Iris pigment epithelial cell (primary cell): ENCODE results near the gene BMI1.
"Not testable (repeated sequence)": the region's sequence is repeated elsewhere in the genome, so short reads cannot be mapped to it uniquely, and the experiment has no call there.

Experiments
- DNase-seq: peaks from one replicate; pipeline ENCODE4 v3.0.0-alpha.2; 2011; ENCODE audit warnings: low read depth

The BMI1 gene

DNA sequence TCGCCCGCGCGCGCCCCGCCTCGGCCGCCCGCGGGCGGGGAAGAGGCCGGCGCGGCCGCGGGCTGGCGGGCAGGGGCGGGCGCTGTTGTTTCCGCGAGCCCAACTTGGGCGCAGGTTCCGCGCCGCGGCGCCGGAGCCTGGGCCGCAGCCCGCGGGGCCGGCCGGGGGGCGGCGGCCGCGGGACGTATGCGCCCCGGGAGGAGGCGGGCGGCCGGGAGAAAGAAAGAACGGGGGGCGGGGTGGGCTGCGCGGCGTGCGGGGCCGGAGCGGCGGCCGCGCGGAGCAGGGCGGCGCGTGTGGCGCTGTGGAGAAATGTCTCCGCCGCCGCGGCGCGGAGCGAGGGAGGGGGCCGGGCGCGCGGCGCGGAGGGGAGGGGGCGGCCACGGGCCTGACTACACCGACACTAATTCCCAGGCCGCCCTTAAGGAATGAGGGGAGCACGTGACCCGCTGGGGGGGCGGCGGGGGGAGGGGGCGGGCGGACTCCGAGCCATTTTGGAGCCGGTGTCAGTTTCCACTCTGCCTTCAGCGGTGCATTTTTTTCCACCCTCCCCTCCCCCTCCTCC, at the start of gene BMI1:
Gene BMI1 (plus strand): TSS at position 509 of the 565 bp plus-strand sequence. CDS start 5,351 bp downstream, outside the sequence.
- DNase-seq = peak; percentile 64

GRCh38 chr10:22271786-22272185, 49.1 kb upstream of the BMI1 start:
- DNase-seq = no peak

DNA sequence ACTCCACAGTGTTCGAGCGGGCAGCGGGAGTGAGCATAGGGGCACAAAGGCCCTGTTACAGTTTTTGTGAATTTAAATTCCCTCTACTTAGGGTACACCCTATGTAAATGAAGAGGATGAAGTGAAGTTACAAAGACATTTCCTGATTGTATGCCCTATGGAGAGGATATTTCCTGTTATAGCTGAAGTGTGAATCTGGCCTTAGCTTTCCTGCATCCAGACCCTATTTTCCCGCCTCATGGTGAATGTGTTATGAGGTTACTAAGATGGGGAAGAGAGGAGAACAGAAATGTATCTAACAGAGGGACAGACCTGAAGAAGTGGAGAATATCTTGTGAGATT, 42.5 kb upstream of the BMI1 start:
- DNase-seq = no peak

DNA sequence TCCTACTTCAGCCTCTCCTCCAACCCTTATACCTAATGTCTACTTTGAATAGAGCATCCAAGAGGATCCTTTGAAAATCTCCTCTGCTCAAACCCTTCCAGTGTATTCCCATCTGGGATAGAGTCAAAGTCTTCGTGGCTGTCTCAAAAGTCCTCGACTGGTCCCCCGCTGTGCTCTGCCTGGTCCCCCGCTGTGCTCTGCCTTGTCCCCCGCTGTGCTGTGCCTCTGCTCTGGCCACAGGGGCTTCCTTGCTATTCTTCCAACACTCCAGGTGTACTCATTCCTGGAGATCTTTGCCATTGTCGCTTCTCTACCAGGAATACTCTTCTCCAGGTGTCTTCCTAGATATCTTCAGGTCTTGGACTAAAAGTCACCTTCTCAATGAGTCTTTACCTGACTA, 40.8 kb upstream of the BMI1 start:
- no peak for DNase-seq

GRCh38 chr10:22285130-22285529, 35.8 kb upstream of the BMI1 start:
- DNase-seq = no peak

DNA sequence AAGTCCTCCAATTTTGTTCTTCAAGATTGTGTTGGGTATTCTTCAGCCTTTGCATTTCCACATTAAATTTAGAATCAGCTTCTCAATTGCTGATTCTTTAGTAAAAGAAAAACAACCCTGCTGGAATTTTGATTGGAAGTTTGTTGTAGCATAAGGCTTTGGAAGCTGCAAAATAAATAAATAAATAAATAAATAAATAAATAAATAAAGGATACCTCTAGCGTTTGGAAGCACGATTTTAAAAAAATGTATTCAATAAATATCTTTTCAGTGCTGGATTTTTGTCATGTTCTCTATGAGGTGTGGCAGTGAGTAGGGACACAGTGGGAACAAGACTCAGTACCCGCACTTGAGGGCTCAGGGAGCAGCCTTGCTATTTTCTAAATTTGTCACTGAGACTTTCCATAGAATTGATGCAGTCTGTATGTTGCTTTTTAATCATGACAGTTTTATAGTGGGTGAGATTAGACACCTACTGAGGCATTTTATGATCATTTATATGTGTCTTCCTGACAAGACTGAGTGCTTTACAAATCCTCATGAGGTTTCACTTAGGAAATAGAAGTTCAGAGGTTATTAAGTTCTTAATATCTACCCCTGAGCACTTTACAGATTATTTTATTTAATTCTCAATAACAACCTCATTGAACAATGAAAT, 27.0 kb upstream of the BMI1 start:
- no peak for DNase-seq

- no peak for DNase-seq
These were observed 26.2 kb upstream of the BMI1 start for GRCh38 chr10:22294694-22295093.

DNA sequence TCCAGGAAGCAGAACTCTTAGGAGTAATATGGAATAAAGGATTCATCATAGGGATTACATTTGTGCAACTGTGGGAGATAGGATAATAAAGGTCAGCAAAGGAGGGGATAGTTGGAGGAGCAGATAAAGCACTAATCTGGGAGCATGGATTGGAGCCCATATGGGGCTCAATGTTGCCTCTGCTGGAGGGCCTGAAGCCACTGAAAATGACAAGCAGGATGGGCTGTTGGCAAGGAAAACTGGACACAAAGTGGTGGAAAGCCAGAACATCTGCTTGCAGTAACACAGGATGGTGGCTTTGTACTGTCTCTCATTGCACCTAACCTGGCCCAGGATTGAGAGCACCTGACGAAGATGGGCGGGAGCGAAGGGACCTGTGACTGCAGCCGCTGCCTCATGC, 19.7 kb upstream of the BMI1 start:
- no peak for DNase-seq

DNA sequence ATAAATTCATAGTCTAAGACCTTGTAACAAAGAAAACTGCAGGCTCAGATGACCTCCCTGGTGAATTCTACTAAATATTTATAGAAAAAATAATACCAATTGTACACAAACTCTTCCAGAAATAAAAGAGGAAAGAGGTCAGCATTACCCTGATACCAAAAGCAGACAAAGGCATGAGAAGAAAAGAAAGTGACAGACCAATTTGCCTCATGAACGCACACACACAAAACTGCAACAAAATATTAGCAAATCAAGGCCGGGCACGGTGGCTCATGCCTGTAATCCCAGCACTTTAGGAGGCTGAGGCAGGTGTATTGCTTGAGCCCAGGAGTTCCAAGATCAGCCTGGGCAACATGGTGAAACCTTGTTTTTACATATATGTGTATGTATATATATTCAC, 17.4 kb upstream of the BMI1 start:
- no peak for DNase-seq

- no peak for DNase-seq
These were observed 15.2 kb upstream of the BMI1 start for GRCh38 chr10:22305721-22306120.

DNA sequence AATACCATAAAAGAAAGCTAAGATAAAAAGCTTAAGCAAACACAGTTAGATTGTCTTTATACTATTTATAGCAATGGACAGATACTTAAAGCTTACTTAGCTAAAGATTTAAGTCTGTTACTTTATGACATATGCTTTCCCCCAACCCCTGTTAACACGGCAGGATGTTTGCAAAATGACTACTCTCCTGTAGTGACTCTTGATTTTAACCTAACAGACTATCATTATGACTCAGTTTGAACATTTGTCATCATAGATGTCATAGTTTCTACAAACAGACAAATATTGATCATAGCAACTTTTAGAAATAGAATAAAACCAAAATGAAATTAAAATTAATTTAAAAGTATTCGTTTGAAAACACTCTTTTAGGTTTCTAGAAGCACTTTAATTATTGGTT, 12.5 kb upstream of the BMI1 start:
- DNase-seq = peak; percentile 15

GRCh38 chr10:22309180-22310000, 11.5 kb upstream of the BMI1 start:
- no peak for DNase-seq

- not testable (repeated sequence) for DNase-seq
These were observed 10.9 kb upstream of the BMI1 start for GRCh38 chr10:22310012-22310411.

DNA sequence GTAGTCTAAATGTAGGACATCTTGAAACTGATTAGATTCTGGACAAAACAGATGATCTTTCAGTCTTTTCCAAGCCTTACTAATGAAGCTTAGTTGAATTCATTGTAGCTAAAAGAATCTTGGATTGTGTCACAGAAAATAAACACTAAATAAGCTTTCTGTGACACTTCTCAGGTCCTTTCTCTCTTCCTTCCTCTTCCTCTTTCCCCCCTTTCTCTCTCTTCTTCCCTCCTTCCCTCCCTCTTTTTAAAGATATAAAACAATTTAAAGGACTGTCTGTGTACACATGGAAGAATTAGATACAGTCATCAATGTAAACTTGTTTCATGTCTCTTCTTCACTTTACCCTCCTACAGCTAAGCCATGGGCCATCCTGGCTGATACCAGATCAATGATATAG, 10.0 kb upstream of the BMI1 start:
- no peak for DNase-seq

GRCh38 chr10:22314852-22315251, 6.0 kb upstream of the BMI1 start:
- DNase-seq = no peak

DNA sequence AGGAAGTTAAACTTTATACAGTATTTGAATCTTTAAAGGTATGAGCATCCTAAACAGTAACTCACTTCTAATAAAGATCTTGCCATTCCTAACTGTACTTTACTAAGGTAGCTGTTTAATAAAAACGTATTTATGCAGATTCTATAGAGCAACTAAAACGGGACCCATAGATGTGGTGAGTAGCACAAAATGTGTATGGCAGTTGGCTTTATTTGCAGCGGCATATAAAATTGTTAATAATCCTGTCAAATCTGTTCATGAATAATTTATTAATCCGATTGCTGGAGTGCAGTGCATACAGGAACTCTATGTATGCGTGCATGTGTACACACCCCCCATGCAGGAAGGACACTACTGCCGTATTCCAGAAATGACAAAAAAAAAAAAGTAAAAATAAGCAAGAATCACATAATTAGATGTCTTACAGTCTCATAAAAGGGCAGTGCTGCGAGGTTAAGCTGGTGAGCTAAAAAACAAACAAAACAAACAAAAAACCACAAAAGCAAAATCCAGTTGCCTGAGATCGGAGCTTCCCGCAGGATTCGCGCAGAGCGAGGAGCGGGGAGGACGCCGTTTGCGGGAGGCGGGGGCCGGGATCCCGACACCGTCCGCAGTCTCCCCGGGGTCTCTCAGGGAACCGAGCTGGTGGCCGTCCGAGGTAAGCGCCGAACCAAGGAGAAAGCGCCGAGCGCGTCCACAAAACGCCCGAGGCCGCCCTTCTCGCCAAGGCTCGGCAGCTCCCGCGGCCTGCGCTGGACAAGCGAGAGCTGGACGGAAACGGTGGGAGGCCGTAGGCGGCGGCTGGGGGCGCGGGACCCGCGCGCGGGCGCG, 5.2 kb upstream of the BMI1 start:
- no peak for DNase-seq

- peak; percentile 87 for DNase-seq
These were observed 4.4 kb upstream of the BMI1 start, which contains the start of gene COMMD3 for GRCh38 chr10:22316286-22317075. COMMD3 (plus strand) TSS chr10:22316388; CDS start chr10:22316418, 30 bp downstream.

DNA sequence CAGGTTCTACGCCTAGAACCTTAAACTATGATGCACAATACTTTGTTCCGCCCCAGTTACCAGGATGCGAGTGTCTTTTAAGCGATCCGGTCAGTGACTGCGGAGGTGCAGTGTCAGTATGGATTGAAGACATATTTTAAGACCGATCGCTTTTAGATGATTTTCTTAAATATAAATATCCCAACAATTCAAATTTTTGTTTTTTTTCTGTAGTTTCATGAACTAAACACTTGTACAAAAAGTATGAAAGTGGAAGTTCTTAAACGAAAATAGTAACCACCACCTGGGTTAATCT, 3.9 kb upstream of the BMI1 start:
- no peak for DNase-seq

DNA sequence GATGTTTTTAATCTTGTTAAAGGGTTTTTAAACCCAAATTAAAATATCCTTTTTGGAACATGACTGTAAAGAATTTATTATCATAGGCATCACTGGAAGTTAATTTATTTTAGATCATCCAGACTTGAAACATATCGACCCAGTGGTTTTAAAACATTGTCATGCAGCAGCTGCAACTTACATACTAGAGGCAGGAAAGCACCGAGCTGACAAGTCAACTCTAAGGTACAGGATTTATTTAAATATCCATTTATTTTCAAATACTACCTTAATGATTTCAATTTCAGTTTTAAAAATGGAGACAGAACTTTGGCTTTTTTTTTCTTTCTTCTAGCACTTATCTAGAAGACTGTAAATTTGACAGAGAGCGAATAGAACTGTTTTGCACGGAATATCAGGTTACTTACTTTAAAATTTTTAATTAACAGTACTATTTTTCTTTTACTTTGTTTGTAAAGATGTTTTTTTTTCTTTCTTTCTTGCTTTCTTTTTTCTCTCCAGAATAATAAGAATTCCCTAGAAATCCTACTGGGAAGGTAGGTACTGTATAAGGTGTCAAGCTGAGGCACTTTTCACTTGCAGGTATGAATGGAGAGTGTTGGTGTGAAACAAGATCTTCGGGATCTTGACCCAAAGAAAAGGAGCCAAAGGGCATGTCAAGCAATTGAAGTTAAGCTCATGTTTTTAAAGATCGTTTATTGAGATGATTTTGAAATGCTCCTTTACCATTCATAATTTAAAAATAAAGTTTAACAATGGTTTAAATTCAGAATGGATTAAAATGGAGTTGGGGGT, 2.9 kb upstream of the BMI1 start:
- no peak for DNase-seq

GRCh38 chr10:22318772-22319171, 2.1 kb upstream of the BMI1 start:
- no peak for DNase-seq

GRCh38 chr10:22319547-22319979, 1.3 kb upstream of the BMI1 start:
- DNase-seq = no peak
